ENCODE results near the gene PFKFB4.

The PFKFB4 gene

GRCh38 chr3:48556796-48557626 is at the start of gene PFKFB4:
Gene PFKFB4 (minus strand): TSS chr3:48556803. CDS start chr3:48556777, 26 bp downstream.
- no peaks in the 10 kb centered on the region; the same call in 1 of the 2 replicates for H4K20me1 ChIP-seq (ENCODE audit: insufficient read depth, low read length)
- no peaks in the 10 kb centered on the region for H3K27me3 ChIP-seq (ENCODE audit: insufficient read depth, low read length, poor library complexity)
- peak within 1 kb of the TSS; percentile 97 for H3K4me2 ChIP-seq (ENCODE audit: insufficient read depth, low read length)
- ATAC-seq (ENCODE audit: insufficient read depth, low read depth) (peak; percentile 92), DNase-seq (peak; percentile 99)
- peak within 1 kb of the TSS; percentile 96 for H2AFZ ChIP-seq (ENCODE audit: low read depth, low read length)
- H3K79me2 ChIP-seq (ENCODE audit: insufficient read depth, low read length) = no peaks in the 10 kb centered on the region
- H3K9me3 ChIP-seq (ENCODE audit: insufficient read depth, low read length, severe bottlenecking) = no peaks in the 10 kb centered on the region
- peak within 1 kb of the TSS; percentile 55 for H3K9ac ChIP-seq (ENCODE audit: low read depth, low read length)
- H3K4me3 ChIP-seq (ENCODE audit: low read depth in 1 of 2, low read length in 2 of 2) = peak within 1 kb of the TSS; percentile 27 to 68; a peak in 3 of 4 replicates
- H3K27ac ChIP-seq (ENCODE audit: low read length) = peak within 1 kb of the TSS; percentile 46
- TF ChIP-seq CTCF (IDR thresholded peaks at IDR 0.05; ENCODE audit: borderline replicate concordance, extremely low read depth, low read length, poor library complexity, severe bottlenecking) (no peak), EZH2 (IDR thresholded peaks at IDR 0.05; ENCODE audit: borderline replicate concordance, low read depth, low read length, severe bottlenecking) (no peak)
- H3K36me3 ChIP-seq (ENCODE audit: insufficient read depth, low read length) = no peaks in the 10 kb centered on the region; the same call in 1 of the 2 replicates
- peaks cover 39% of the 10 kb centered on the region for H3K4me1 ChIP-seq (ENCODE audit: insufficient read depth, low read length)

- Histone ChIP-seq H3K4me3 (ENCODE audit: low read depth in 1 of 2, low read length in 2 of 2) (no peak overlapping the region), H3K79me2 (ENCODE audit: insufficient read depth, low read length) (no peaks in the 10 kb centered on the region), H3K4me1 (ENCODE audit: insufficient read depth, low read length) (no peaks in the 10 kb centered on the region), H4K20me1 (ENCODE audit: insufficient read depth, low read length) (peaks cover 26% of the 10 kb centered on the region), H3K4me2 (ENCODE audit: insufficient read depth, low read length) (no peak overlapping the region), H3K36me3 (ENCODE audit: insufficient read depth, low read length) (peaks cover 86% of the 10 kb centered on the region), H2AFZ (ENCODE audit: low read depth, low read length) (no peak overlapping the region), H3K9ac (ENCODE audit: low read depth, low read length) (no peak overlapping the region), H3K27me3 (ENCODE audit: insufficient read depth, low read length, poor library complexity) (no peaks in the 10 kb centered on the region), H3K9me3 (ENCODE audit: insufficient read depth, low read length, severe bottlenecking) (no peaks in the 10 kb centered on the region), H3K27ac (ENCODE audit: low read length) (no peak overlapping the region)
- DNase-seq (no peak), ATAC-seq (ENCODE audit: insufficient read depth, low read depth) (no peak)
- TF ChIP-seq CTCF (IDR thresholded peaks at IDR 0.05; ENCODE audit: borderline replicate concordance, extremely low read depth, low read length, poor library complexity, severe bottlenecking) (no peak), EZH2 (IDR thresholded peaks at IDR 0.05; ENCODE audit: borderline replicate concordance, low read depth, low read length, severe bottlenecking) (no peak)
Observed at GRCh38 chr3:48601622-48601994, 45.0 kb upstream of the PFKFB4 start.

GRCh38 chr3:48600711-48601621 is 44.4 kb upstream of the PFKFB4 start:
- Histone ChIP-seq H3K36me3 (ENCODE audit: insufficient read depth, low read length) (peaks cover 82% of the 10 kb centered on the region), H3K4me1 (ENCODE audit: insufficient read depth, low read length) (no peaks in the 10 kb centered on the region), H3K79me2 (ENCODE audit: insufficient read depth, low read length) (no peaks in the 10 kb centered on the region), H3K4me3 (ENCODE audit: low read depth in 1 of 2, low read length in 2 of 2) (no peak overlapping the region), H3K4me2 (ENCODE audit: insufficient read depth, low read length) (no peak overlapping the region), H3K27me3 (ENCODE audit: insufficient read depth, low read length, poor library complexity) (no peaks in the 10 kb centered on the region), H3K9me3 (ENCODE audit: insufficient read depth, low read length, severe bottlenecking) (no peaks in the 10 kb centered on the region), H4K20me1 (ENCODE audit: insufficient read depth, low read length) (peaks cover 26% of the 10 kb centered on the region), H3K9ac (ENCODE audit: low read depth, low read length) (no peak overlapping the region), H2AFZ (ENCODE audit: low read depth, low read length) (no peak overlapping the region), H3K27ac (ENCODE audit: low read length) (no peak overlapping the region)
- DNase-seq (no peak), ATAC-seq (ENCODE audit: insufficient read depth, low read depth) (no peak)
- TF ChIP-seq EZH2 (IDR thresholded peaks at IDR 0.05; ENCODE audit: borderline replicate concordance, low read depth, low read length, severe bottlenecking) (no peak), CTCF (IDR thresholded peaks at IDR 0.05; ENCODE audit: borderline replicate concordance, extremely low read depth, low read length, poor library complexity, severe bottlenecking) (no peak)
